GM21529 (cell line): Measurements from ENCODE around the gene ZC3HAV1.
"Not testable (repeated sequence)": the region's sequence is repeated elsewhere in the genome, so short reads cannot be mapped to it uniquely, and the experiment has no call there.

Experiments used
- ATAC-seq: cut with Tn5 transposase; IDR thresholded peaks from one replicate; pipeline ENCODE4 v1.9.1; 2021; ENCODE audit not compliant: unreplicated experiment

Gene ZC3HAV1

GRCh38 chr7:139088268-139088667 lies 21.3 kb downstream of the ZC3HAV1 start:
- no peak for ATAC-seq

- no peak for ATAC-seq
Measured at GRCh38 chr7:139087212-139087611, 22.3 kb downstream of the ZC3HAV1 start.

GRCh38 chr7:139086454-139086853 lies 23.1 kb downstream of the ZC3HAV1 start:
- ATAC-seq, result no peak

GRCh38 chr7:139084709-139085108 lies 24.8 kb downstream of the ZC3HAV1 start:
- no peak for ATAC-seq

- no peak for ATAC-seq
Measured at GRCh38 chr7:139081584-139081983, 27.9 kb downstream of the ZC3HAV1 start.

- ATAC-seq, result no peak
Measured at GRCh38 chr7:139080905-139081304, 28.6 kb downstream of the ZC3HAV1 start.

- no peak for ATAC-seq
Measured at GRCh38 chr7:139079861-139080260, 29.7 kb downstream of the ZC3HAV1 start.

- ATAC-seq, result no peak
Measured at GRCh38 chr7:139078911-139079310, 30.6 kb downstream of the ZC3HAV1 start.

- ATAC-seq, result no peak
Measured at GRCh38 chr7:139078399-139078798, 31.1 kb downstream of the ZC3HAV1 start.

- not testable (repeated sequence) for ATAC-seq
Measured at GRCh38 chr7:139077706-139078105, 31.8 kb downstream of the ZC3HAV1 start.

GRCh38 chr7:139075871-139076686 lies 33.4 kb downstream of the ZC3HAV1 start:
- ATAC-seq, result no peak

GRCh38 chr7:139075031-139075652 lies 34.4 kb downstream of the ZC3HAV1 start:
- peak; percentile 88 for ATAC-seq

GRCh38 chr7:139072796-139073195 lies 36.7 kb downstream of the ZC3HAV1 start:
- no peak for ATAC-seq

- ATAC-seq, result no peak
Measured at GRCh38 chr7:139071680-139072079, 37.8 kb downstream of the ZC3HAV1 start.

GRCh38 chr7:139068544-139069399 lies 40.7 kb downstream of the ZC3HAV1 start:
- no peak for ATAC-seq

GRCh38 chr7:139066315-139066714 lies 43.2 kb downstream of the ZC3HAV1 start:
- no peak for ATAC-seq

GRCh38 chr7:139065323-139065722 lies 44.2 kb downstream of the ZC3HAV1 start:
- ATAC-seq, result no peak

- ATAC-seq, result no peak
Measured at GRCh38 chr7:139061416-139061815, 48.1 kb downstream of the ZC3HAV1 start.

GRCh38 chr7:139060695-139061237 lies 48.8 kb downstream of the ZC3HAV1 start:
- ATAC-seq, result no peak

GRCh38 chr7:139059905-139060304 lies 49.6 kb downstream of the ZC3HAV1 start:
- ATAC-seq, result no peak

GRCh38 chr7:139058943-139059342 lies 50.6 kb downstream of the ZC3HAV1 start:
- no peak for ATAC-seq
